GM18951 (cell line): ENCODE results near the gene RCL1.
"Not testable (repeated sequence)": the region's sequence is repeated elsewhere in the genome, so short reads cannot be mapped to it uniquely, and the experiment has no call there.

Source experiments
- POLR2A ChIP-seq: IDR thresholded peaks from 4 replicates; pipeline ENCODE4 v1.6.1; 2011; ENCODE audit warnings: mild to moderate bottlenecking; ENCODE audit not compliant: insufficient read length, insufficient read depth; ENCODE audit errors: extremely low read depth
- in situ Hi-C: fragments of 300-500 bp; cut with MboI; formaldehyde crosslinking; loops from one replicate; pipeline ENCODE4 v1.12.0; 2022; ENCODE audit warnings: low sequenced_read_pairs, mixed read lengths, inconsistent platforms; ENCODE audit not compliant: unreplicated experiment

The RCL1 gene

GRCh38 chr9:4793459-4794395 lies 983 bp downstream of the RCL1 start:
- in situ Hi-C loops = no loop called here
- no peak for TF ChIP-seq POLR2A

- TF ChIP-seq POLR2A = no peak
- in situ Hi-C loops = no loop called here
These were observed 1.9 kb downstream of the RCL1 start for GRCh38 chr9:4794691-4795090.

GRCh38 chr9:4795108-4795507 lies 2.4 kb downstream of the RCL1 start:
- in situ Hi-C loops = not testable (repeated sequence)

GRCh38 chr9:4796530-4796929 lies 3.8 kb downstream of the RCL1 start:
- in situ Hi-C loops = no loop called here
- no peak for TF ChIP-seq POLR2A

- in situ Hi-C loops = no loop called here
- no peak for TF ChIP-seq POLR2A
These were observed 4.5 kb downstream of the RCL1 start for GRCh38 chr9:4796988-4797853.

GRCh38 chr9:4797854-4798150 lies 5.1 kb downstream of the RCL1 start:
- in situ Hi-C loops = no loop called here
- TF ChIP-seq POLR2A = no peak

- TF ChIP-seq POLR2A = no peak
These were observed 5.7 kb downstream of the RCL1 start for GRCh38 chr9:4798281-4799032.

GRCh38 chr9:4799033-4799430 lies 6.3 kb downstream of the RCL1 start:
- no peak for TF ChIP-seq POLR2A
- in situ Hi-C loops = no loop called here

More at GRCh38 chr9:4798281-4799032, 5.7 kb downstream of the RCL1 start:
- in situ Hi-C loops = no loop called here

GRCh38 chr9:4799775-4800174 lies 7.0 kb downstream of the RCL1 start:
- in situ Hi-C loops = no loop called here
- TF ChIP-seq POLR2A = no peak

- TF ChIP-seq POLR2A = no peak
- in situ Hi-C loops = no loop called here
These were observed 8.4 kb downstream of the RCL1 start for GRCh38 chr9:4801156-4801555.

GRCh38 chr9:4803670-4804530 lies 11.2 kb downstream of the RCL1 start:
- in situ Hi-C loops = no loop called here

GRCh38 chr9:4804531-4805016 lies 11.8 kb downstream of the RCL1 start:
- no peak for TF ChIP-seq POLR2A
- in situ Hi-C loops = no loop called here

More at GRCh38 chr9:4803670-4804530, 11.2 kb downstream of the RCL1 start:
- no peak for TF ChIP-seq POLR2A

- in situ Hi-C loops = no loop called here
These were observed 12.6 kb downstream of the RCL1 start for GRCh38 chr9:4805191-4805918.

More at GRCh38 chr9:4805191-4805918, 12.6 kb downstream of the RCL1 start:
- TF ChIP-seq POLR2A = no peak
